ENCODE measurements around the gene DRG2. TPM values are rescaled to one million over a fixed set of nuclear protein-coding genes. Genes with fewer than 3 reads are reported as not detected.

DRG2 gene
- total and polyA plus RNA-seq, 2 of the 13 experiments (the other 11 are each of a cell fraction or from before 2014, with no cell fraction given), result 20.1 to 26.6 TPM

DNA sequence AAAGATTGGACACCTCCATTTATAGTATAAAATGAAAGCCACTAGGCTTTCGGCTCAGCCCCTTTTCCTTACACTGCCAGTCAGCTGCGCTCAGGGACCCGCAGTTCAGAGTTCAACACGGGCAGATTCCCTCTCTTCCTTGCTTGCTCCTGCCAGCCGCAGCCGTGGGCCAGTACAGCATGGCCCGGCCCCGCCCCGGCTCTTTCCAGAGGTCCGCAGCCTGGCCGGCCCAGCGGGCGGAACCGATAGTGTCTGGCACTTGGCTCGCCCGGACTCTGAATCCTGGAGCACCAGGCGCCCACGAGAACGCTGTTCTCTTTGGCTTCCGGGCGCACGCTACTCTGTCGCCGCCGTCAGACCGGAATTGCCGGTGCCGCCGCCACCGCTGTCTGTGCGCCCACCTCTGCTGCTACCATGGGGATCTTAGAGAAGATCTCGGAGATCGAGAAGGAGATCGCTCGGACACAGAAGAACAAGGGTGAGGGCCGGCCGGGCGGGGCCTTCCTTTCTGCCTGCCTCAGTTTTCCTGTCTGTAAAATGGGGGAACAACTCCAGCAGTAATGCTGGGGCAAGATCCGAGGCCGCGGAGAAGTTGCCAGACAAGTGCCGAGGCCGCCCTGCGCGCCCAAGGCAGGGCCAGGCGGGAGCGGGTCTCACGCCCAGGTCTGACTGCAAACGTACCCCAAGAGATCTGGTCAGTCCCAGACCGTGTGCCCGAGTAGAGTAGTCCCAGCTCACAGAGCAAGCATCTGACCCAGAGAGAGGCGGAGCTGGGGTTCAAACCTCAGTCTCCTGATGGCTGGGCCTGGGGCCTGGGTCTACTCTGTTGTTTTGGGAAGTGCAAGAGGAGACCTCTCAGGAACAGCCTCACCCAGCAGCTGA lies at the start of gene DRG2 (continued):
- TF ChIP-seq, protein P1, sequence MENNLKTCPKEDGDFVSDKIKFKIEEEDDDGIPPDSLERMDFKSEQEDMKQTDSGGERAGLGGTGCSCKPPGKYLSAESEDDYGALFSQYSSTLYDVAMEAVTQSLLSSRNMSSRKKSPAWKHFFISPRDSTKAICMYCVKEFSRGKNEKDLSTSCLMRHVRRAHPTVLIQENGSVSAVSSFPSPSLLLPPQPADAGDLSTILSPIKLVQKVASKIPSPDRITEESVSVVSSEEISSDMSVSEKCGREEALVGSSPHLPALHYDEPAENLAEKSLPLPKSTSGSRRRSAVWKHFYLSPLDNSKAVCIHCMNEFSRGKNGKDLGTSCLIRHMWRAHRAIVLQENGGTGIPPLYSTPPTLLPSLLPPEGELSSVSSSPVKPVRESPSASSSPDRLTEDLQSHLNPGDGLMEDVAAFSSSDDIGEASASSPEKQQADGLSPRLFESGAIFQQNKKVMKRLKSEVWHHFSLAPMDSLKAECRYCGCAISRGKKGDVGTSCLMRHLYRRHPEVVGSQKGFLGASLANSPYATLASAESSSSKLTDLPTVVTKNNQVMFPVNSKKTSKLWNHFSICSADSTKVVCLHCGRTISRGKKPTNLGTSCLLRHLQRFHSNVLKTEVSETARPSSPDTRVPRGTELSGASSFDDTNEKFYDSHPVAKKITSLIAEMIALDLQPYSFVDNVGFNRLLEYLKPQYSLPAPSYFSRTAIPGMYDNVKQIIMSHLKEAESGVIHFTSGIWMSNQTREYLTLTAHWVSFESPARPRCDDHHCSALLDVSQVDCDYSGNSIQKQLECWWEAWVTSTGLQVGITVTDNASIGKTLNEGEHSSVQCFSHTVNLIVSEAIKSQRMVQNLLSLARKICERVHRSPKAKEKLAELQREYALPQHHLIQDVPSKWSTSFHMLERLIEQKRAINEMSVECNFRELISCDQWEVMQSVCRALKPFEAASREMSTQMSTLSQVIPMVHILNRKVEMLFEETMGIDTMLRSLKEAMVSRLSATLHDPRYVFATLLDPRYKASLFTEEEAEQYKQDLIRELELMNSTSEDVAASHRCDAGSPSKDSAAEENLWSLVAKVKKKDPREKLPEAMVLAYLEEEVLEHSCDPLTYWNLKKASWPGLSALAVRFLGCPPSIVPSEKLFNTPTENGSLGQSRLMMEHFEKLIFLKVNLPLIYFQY (CRISPR knock-in tag; IDR thresholded peaks at IDR 0.05; ENCODE audit: borderline replicate concordance), result peak; percentile 99
- peak; percentile 37; the same call in 1 of the 2 replicates for TF ChIP-seq ZNF263 (CRISPR knock-in tag; IDR thresholded peaks at IDR 0.05)
- peak; percentile 85 for TF ChIP-seq MED13 (CRISPR knock-in tag; IDR thresholded peaks at IDR 0.05)
- TF ChIP-seq, protein P2, sequence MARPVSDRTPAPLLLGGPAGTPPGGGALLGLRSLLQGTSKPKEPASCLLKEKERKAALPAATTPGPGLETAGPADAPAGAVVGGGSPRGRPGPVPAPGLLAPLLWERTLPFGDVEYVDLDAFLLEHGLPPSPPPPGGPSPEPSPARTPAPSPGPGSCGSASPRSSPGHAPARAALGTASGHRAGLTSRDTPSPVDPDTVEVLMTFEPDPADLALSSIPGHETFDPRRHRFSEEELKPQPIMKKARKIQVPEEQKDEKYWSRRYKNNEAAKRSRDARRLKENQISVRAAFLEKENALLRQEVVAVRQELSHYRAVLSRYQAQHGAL (CRISPR knock-in tag; IDR thresholded peaks at IDR 0.05; ENCODE audit: not compliant biosample characterization), result no peak
- TF ChIP-seq SALL2 (CRISPR knock-in tag; IDR thresholded peaks at IDR 0.05), result peak; percentile 96
- TF ChIP-seq SP1 (IDR thresholded peaks at IDR 0.05), result no peak
- peak; percentile 89 for TF ChIP-seq SP1 (CRISPR knock-in tag; IDR thresholded peaks at IDR 0.05)
- peak; percentile 86; the same call in 1 of the 2 replicates for TF ChIP-seq GTF3A (CRISPR knock-in tag; conservative IDR thresholded peaks at IDR 0.05)
- TF ChIP-seq, protein P3, sequence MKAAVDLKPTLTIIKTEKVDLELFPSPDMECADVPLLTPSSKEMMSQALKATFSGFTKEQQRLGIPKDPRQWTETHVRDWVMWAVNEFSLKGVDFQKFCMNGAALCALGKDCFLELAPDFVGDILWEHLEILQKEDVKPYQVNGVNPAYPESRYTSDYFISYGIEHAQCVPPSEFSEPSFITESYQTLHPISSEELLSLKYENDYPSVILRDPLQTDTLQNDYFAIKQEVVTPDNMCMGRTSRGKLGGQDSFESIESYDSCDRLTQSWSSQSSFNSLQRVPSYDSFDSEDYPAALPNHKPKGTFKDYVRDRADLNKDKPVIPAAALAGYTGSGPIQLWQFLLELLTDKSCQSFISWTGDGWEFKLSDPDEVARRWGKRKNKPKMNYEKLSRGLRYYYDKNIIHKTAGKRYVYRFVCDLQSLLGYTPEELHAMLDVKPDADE (CRISPR knock-in tag; IDR thresholded peaks at IDR 0.05), result no peak
- peak; percentile 95 for TF ChIP-seq MEIS2 (CRISPR knock-in tag; IDR thresholded peaks at IDR 0.05)
- peak; percentile 86 for TF ChIP-seq ZFX (CRISPR knock-in tag; IDR thresholded peaks at IDR 0.05; ENCODE audit: low read depth)
- peak; percentile 55; the same call in 1 of the 2 replicates for TF ChIP-seq ATF1 (CRISPR knock-in tag; IDR thresholded peaks at IDR 0.05)
- peak; percentile 88 for TF ChIP-seq ZNF264 (CRISPR knock-in tag; IDR thresholded peaks at IDR 0.05)
- TF ChIP-seq RBFOX2 (IDR thresholded peaks at IDR 0.05; ENCODE audit: low read depth, low read length), result peak; percentile 85
- TF ChIP-seq SMAD3 (CRISPR knock-in tag; IDR thresholded peaks at IDR 0.05), result peak; percentile 98
- peak; percentile 40; the same call in 1 of the 2 replicates for TF ChIP-seq ZSCAN12 (CRISPR knock-in tag; IDR thresholded peaks at IDR 0.05)
- TF ChIP-seq, protein P4, sequence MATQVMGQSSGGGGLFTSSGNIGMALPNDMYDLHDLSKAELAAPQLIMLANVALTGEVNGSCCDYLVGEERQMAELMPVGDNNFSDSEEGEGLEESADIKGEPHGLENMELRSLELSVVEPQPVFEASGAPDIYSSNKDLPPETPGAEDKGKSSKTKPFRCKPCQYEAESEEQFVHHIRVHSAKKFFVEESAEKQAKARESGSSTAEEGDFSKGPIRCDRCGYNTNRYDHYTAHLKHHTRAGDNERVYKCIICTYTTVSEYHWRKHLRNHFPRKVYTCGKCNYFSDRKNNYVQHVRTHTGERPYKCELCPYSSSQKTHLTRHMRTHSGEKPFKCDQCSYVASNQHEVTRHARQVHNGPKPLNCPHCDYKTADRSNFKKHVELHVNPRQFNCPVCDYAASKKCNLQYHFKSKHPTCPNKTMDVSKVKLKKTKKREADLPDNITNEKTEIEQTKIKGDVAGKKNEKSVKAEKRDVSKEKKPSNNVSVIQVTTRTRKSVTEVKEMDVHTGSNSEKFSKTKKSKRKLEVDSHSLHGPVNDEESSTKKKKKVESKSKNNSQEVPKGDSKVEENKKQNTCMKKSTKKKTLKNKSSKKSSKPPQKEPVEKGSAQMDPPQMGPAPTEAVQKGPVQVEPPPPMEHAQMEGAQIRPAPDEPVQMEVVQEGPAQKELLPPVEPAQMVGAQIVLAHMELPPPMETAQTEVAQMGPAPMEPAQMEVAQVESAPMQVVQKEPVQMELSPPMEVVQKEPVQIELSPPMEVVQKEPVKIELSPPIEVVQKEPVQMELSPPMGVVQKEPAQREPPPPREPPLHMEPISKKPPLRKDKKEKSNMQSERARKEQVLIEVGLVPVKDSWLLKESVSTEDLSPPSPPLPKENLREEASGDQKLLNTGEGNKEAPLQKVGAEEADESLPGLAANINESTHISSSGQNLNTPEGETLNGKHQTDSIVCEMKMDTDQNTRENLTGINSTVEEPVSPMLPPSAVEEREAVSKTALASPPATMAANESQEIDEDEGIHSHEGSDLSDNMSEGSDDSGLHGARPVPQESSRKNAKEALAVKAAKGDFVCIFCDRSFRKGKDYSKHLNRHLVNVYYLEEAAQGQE (IDR thresholded peaks at IDR 0.05; ENCODE audit: borderline replicate concordance in 1 of 2, low read depth in 1 of 2, low read length in 2 of 2), result no peak
- no peak for TF ChIP-seq HDAC6 (IDR thresholded peaks at IDR 0.05; ENCODE audit: low read depth, low read length)

All from HepG2 (cell line).